GM18951 (cell line): ENCODE results near the gene GJD4.
A peak's percentile ranks its signal among the peaks of the same experiment; 100 is the strongest.

ENCODE experiments used
- POLR2A ChIP-seq: IDR thresholded peaks from 4 replicates; pipeline ENCODE4 v1.6.1; 2011; ENCODE audit warnings: mild to moderate bottlenecking; ENCODE audit not compliant: insufficient read length, insufficient read depth; ENCODE audit errors: extremely low read depth
- in situ Hi-C: fragments of 300-500 bp; cut with MboI; formaldehyde crosslinking; loops from one replicate; pipeline ENCODE4 v1.12.0; 2022; ENCODE audit warnings: low sequenced_read_pairs, mixed read lengths, inconsistent platforms; ENCODE audit not compliant: unreplicated experiment

The GJD4 gene

GRCh38 chr10:35639021-35639727 lies 34.0 kb downstream of the GJD4 start:
- TF ChIP-seq POLR2A, result no peak
- in situ Hi-C loops, result loop anchor here (10.0 kb wide), 1 partner anchor 1246 kb away; no protein-coding TSS in a partner anchor

GRCh38 chr10:35639728-35640401 lies 34.7 kb downstream of the GJD4 start:
- in situ Hi-C loops, result loop anchor here (10.0 kb wide), 1 partner anchor 1245 kb away; no protein-coding TSS in a partner anchor
- no peak for TF ChIP-seq POLR2A

DNA sequence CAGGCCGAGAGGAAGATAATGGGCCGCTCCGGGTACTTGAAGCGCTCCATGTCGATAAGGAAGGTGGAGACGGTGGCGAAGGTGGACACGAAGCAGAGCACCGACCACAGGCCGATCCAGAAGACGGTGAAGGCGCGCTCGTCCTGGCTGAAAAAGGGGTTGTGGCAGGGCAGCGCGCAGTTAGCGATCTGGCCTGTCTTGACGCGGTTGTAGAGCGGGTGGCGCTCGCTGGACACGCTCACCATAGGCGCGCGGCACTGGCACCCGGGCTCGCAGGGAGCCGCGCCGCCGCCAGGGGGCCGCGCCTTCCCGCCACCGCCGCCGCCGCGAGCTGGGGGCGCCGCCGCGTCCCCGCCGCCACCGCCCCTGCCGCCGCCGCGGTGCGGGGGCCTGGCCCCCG lies 35.3 kb downstream of the GJD4 start:
- in situ Hi-C loops, result no loop called here

GRCh38 chr10:35640951-35641675 lies 36.0 kb downstream of the GJD4 start:
- in situ Hi-C loops, result no loop called here

More for the DNA sequence above, 35.3 kb downstream of the GJD4 start:
- no peak for TF ChIP-seq POLR2A

DNA sequence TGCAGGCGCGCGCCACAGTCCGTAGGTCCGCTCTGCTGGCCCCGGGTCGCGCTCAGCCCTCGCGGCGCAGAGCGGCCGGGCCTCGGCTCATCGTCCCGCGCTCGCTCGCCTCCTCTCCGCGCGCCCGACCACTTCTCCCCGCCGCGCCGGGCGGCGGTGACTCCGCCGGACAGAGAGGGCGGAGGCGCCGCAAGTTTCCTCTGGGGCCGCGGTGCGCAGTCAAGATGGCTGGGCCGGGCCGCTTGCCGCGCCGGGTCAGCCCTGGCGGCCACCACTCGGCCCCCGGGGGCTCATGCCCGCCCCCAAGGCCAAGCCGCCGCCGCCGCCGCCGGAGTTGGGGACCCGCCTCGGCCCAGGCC lies 36.5 kb downstream of the GJD4 start:
- in situ Hi-C loops, result no loop called here
- TF ChIP-seq POLR2A, result no peak

More at GRCh38 chr10:35640951-35641675, 36.0 kb downstream of the GJD4 start:
- no peak for TF ChIP-seq POLR2A

- in situ Hi-C loops, result no loop called here
- peak; percentile 49 for TF ChIP-seq POLR2A
Observed at GRCh38 chr10:35642035-35642792, 37.1 kb downstream of the GJD4 start, which contains the start of gene FZD8. Gene FZD8 (minus strand): TSS chr10:35642296. CDS start chr10:35641429, 867 bp downstream.

- no peak for TF ChIP-seq POLR2A
- in situ Hi-C loops, result no loop called here
Observed at GRCh38 chr10:35642793-35643114, 37.6 kb downstream of the GJD4 start.

DNA sequence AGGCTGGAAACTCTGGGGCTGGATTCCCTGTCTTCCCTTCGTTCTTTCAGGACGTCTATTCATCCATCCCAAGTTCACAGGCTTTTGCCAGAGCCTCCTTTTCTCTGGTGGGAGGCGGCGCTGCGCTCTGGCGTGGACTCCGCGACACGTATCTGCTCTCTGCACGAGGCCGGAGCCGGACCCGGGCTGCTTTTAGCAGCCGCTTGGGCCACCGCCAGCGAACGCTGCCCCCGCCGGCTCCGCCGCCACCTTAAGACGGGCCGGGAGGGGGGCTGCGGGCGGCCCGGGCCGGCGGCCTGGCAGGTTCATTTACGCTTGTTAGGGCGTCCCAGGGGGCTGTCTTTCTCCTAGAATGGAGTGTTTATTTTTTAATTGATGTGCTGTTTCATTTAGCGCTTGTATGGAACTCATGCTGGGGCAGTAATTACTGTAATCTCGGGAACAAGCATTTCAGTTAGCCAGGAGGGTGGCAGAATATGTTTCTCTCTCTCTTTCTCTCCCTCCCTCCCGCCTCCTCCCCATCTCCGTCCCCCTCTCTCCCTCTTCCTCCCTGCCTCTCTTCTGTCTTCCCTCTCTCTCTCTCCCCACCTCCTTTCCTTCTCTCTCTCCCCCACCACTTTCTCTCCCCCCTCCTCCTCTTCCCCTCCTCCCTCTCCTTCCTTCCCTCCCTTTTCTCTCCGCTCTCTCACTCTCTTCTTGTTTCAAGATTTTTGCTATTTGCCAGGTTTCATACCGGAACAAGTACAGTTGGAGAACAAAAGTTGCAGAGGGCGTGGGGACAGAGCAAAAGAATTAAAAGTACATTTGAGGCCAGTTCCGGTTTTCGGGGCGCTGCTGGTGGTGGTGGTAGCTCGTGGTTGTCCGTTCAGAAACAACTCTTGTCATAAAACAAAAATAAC lies 38.3 kb downstream of the GJD4 start:
- TF ChIP-seq POLR2A, result no peak
- in situ Hi-C loops, result no loop called here

DNA sequence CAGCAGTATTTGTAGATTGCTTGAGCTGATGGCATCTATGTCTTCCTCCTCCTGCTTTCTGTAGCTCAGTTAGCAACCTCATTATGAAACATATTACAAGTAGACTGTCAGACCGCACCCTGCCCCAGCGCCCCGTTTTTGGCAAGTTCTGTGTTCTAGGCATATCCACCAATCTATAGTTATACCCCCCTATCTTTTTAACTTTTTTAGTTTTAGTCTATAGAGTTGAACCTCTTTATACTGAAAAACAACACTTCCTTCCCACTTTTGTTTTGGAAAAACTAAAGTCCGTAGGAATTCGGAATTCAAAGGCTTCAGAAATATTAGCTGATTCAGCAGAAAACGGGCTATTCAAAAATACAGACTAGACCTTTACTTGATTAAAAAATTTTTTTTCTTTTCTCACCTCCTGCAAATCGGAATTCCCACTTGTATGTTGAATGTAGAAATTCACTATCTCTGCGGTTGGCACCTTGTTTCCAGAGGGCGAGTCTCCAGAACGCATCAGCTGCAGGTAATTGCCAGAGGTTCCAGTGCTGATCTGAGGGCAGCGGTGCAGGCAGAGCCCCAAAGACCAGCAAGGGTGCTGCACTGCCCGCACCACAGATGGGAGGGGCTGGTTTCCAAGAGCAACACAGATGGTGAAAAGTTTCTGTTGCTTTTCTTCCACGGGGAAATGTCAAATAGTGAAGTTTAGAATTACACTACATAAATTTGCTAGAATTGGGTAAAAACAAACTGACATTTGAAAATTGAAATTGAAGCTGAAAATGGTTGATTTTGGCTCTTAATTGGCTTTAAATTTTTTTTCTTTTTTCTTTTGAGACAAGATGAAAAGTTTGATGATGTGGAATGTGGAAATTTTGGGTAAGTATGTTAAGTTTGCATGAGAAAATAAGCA lies 39.2 kb downstream of the GJD4 start:
- no peak for TF ChIP-seq POLR2A
- in situ Hi-C loops, result no loop called here

DNA sequence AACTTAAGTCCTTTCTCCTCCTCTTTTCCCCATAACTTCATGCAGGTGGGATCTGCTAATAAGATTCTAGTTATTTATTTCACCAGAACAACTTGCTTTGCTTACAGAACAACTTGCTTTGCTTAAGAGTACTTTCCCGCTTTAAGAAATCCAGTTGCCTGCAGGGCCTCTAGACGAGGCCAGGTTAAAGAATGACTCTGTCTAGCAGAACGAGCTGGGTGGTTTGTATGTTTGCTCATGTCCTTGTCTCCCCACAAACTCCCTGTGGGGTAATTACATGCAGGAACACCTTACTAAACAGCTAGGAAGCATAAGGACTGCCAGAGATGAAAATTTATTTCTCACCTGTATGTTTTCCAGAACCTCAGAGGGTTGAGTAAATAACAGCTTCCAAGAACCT lies 45.8 kb downstream of the GJD4 start:
- TF ChIP-seq POLR2A, result no peak
- in situ Hi-C loops, result no loop called here

DNA sequence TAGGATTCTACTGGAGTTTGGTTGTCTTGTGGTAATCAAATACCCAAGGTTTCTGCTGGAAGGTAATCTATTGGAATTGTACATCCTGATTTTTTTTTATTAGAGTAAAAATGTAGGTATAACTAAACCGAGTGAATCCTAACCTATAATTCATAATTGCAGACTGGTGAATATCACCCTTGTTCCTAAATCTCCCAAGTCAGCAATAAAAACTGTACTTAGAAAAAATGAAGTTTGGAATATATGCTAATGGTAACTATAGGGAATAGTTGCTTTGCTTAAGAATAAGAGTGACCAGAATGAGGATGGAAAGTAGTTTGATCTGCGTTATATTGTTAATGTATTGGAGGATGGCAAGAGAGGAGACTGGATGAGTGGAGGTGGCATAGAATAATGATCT lies 47.7 kb downstream of the GJD4 start:
- no peak for TF ChIP-seq POLR2A
- in situ Hi-C loops, result no loop called here
